HG02678 (cell line): ENCODE measurements around the gene UQCC5.

Experiments
- ATAC-seq: cut with Tn5 transposase; IDR thresholded peaks from one replicate; pipeline ENCODE4 v1.9.1; 2021; ENCODE audit warnings: mild to moderate bottlenecking, moderate library complexity; ENCODE audit not compliant: unreplicated experiment

UQCC5 gene

DNA sequence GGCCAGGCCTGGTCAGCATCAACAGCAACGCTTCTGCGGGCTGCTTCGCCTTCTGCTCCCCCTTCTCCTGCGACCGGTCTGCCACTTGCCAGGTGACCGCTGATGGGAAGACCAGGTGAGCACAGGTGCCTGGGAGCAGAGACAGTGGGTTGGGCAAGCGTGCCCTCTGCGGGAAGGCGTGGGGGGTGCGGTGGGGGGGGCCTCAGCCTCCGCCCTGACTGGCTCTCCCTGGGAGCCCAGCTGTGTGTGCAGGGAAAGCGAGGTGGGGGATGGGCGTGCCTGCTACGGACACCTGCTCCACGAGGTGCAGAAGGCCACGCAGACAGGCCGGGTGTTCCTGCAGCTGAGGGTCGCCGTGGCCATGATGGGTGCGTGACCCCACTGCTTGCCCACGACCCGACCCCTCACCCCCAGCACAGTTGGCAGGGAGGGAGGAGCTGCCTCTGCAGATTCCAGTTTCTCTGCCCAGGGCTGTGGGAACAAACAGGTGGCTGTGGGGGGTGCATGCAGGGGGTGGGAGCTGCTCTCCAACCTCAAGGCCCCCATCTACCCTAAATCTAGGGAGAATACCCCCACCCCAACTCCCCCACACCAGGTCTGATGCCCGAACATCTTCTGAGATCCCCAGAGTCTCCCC lies 32.5 kb upstream of the UQCC5 start:
- no peak for ATAC-seq

DNA sequence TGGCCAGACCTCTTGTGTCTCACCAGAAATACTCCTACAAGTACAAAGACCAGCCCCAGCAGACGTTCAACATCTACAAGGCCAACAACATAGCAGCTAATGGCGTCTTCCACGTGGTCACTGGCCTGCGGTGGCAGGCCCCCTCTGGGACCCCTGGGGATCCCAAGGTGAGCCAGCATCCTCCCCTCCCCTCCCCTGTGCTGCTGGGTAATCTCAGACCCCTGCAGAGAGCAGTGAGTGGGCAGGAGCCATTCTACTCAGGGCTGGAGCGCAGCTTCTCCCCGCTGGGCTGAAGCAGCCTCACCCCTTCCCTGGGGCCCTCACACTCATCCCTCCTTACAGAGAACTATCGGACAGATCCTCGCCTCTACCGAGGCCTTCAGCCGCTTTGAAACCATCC lies 31.4 kb upstream of the UQCC5 start:
- ATAC-seq = no peak

DNA sequence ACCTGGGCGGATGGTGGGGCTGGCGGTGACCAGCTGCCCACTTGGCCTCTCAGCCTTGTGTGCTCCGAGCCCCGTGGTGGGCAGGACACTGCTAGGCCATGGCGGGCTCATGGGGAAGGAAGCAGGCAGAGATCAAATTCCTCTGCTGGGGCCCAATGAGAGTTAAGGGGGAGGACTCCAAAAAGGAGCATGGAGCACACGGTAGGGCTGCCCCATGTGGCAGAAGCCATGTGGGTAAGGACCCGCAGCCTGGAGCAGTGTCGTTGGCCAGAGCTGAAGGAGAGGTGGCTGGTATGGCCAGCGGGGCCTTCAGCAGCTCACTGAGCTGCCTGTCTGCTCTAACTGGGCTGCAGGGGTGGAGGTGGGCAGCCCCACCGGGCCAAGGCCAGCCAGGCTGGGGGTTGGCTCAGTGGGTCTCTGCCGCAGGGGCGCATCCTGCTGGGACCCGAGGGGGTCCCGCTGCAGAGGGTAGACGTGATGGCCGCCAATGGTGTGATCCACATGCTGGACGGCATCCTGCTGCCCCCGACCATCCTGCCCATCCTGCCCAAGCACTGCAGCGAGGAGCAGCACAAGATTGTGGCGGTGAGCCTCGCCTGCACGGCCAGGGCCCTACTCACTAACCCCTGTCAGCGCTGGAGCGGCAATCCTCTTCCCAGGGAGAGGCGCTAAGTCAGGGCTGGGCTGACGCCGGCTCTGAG lies 30.0 kb upstream of the UQCC5 start:
- no peak for ATAC-seq

- ATAC-seq = no peak
These were observed 29.0 kb upstream of the UQCC5 start for GRCh38 chr3:52507359-52507758.

GRCh38 chr3:52509753-52510328 lies 26.6 kb upstream of the UQCC5 start:
- no peak for ATAC-seq

GRCh38 chr3:52511509-52511908 lies 24.9 kb upstream of the UQCC5 start:
- ATAC-seq = no peak

DNA sequence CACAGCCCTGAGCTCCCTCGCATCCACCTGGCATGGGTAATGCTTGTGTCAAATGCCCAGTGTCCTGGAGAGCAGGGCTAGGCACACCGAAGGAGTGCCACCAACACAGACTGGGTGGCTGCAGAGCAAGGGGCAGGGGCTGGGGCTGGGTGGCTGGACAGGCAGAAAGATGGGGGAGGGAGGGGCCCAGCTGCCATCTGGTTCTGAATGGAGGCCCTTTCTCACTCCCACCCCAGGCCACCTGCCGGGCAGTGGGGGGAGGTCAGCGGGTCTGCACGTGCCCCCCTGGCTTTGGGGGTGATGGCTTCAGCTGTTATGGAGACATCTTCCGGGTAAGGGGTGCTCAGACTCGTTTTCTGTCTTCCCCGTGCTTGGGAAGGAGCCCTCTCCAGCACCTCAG lies 24.3 kb upstream of the UQCC5 start:
- no peak for ATAC-seq

DNA sequence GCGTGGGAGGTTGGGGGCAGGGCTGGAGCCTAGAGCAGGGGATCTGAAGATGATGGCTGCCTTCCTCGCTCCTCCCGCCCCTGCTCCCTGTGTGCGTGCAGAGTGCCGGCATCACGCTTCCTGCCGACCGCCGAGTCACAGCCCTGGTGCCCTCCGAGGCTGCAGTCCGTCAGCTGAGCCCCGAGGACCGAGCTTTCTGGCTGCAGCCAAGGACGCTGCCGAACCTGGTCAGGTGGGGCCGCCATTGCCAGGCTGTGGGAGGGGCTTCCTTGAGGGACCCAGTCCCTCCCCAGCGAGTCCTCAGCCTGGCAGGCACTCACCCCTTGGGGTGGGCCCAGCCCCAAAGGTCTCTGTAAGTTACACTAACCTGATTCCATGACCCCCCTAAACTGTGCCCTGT lies 23.7 kb upstream of the UQCC5 start:
- no peak for ATAC-seq

DNA sequence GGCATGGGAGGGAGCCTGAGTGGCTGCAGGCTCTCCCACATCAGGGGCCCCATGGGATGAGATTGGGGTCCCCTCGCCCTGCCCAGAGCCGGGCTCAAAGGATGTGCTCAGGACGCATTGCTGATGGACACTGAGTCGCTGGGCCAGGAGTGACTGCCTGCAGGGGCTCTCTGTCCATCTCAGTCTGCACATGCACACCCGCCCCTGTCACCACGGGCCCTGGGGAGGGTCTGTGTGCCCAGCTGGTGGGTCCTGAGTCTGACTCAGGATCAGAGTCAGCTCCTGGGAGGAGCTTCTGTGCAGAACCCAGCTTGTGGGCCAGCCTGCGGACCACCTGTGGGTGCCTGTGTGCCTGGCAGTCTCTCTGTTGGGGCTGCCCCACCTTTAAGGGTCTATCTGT lies 23.1 kb upstream of the UQCC5 start:
- no peak for ATAC-seq

- ATAC-seq = no peak
These were observed 21.8 kb upstream of the UQCC5 start for GRCh38 chr3:52514576-52514975.

- ATAC-seq = no peak
These were observed 21.2 kb upstream of the UQCC5 start for GRCh38 chr3:52515192-52515591.

GRCh38 chr3:52516509-52517195 lies 19.8 kb upstream of the UQCC5 start:
- ATAC-seq = no peak

DNA sequence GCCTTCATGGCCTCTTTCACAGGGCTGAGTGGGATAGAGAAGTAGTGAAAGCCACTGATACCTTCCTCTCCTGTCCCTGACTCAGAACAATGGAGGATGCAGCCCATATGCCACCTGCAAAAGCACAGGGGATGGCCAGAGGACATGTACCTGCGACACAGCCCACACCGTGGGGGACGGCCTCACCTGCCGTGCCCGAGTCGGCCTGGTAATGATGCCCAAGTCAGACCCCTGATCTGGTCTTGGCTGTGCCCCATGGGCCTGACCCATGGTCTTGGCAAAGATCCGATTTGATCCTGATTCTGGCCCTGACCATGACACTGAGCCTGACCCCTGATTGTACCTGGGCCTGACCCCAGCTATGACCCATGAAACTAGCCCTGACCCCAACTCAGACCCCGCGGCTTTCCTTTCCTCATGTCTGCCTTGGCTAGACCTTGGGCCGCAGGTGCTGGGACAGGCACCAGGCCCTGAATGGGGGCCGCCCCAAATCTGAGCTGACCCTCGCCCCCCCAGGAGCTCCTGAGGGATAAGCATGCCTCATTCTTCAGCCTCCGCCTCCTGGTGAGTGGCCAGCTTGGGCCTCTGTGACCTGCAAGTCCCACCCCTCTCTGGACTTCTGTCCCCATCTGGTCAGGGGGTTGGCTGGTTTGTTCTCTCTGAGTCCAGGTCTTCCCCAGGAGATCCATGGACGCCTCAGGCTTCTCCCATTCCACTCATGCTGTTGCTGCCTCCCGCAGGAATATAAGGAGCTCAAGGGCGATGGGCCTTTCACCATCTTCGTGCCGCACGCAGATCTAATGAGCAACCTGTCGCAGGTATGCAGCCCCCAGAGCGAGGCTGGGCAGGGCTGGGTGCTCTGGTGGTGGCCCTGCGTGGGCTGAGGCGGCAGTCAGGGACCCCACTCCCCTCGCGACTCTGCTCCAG lies 18.3 kb upstream of the UQCC5 start:
- no peak for ATAC-seq

DNA sequence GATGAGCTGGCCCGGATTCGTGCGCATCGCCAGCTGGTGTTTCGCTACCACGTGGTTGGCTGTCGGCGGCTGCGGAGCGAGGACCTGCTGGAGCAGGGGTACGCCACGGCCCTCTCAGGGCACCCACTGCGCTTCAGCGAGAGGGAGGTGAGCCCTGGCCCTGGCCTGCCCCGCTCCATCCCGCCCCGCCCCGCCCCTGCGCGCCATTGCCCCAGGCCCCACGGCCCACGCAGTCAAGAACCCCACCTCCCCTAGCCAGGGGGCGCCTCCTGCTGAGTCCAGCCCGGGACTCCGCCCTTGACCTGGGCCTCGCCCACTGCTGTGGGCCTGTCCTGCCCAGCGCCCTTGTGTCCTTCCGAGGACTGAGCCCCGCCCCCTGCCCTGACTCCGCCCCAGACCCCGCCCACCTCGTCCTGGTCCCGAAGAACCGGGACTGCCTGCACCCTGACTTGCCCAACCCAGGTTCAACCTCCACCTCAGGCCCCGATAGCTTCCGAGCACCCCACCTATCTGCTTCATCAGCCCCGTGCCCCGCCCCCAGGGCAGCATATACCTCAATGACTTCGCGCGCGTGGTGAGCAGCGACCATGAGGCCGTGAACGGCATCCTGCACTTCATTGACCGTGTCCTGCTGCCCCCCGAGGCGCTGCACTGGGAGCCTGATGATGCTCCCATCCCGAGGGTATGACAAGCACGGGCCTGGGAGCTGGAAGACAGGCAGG lies 17.5 kb upstream of the UQCC5 start:
- no peak for ATAC-seq

DNA sequence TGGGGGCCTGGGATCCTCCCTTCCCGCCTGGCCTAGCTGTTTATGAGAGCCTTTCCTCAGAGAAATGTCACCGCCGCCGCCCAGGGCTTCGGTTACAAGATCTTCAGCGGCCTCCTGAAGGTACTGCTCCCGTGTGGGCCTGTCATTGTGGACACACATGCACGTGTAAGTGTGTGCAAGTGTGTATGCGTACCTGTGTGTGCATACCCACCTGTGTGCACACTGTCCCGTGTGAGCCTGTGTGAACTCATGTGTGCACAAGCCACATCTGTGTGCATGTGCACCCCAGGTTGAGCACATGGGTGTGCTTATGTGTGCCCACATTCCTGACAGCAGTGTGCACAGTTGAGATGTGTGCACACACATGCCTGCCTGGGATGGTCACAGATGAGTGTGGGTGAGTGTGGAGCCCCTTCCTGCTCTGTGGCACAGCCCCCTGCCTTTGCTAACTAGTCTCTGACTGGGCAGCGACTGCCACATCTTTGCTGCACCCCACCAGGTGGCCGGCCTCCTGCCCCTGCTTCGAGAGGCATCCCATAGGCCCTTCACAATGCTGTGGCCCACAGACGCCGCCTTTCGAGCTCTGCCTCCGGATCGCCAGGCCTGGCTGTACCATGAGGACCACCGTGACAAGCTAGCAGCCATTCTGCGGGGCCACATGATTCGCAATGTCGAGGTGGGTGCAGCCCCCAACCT lies 16.8 kb upstream of the UQCC5 start:
- ATAC-seq = no peak

DNA sequence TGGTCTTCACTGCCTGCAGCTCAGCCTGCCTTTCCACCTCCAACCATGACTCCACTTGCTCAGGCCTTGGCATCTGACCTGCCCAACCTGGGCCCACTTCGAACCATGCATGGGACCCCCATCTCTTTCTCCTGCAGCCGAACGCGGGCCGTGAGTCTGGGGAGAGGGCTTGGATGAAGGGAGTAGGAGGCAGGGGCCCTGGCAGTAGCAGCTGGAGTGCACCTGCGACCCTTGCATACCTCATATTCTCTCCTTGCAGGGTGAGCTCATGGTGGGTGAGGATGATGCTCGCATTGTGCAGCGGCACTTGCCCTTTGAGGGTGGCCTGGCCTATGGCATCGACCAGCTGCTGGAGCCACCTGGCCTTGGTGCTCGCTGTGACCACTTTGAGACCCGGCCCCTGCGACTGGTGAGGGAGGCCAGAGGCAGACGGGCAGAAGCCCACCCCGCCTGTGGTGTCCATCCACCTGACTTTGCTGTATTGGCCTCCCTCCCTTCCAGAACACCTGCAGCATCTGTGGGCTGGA lies 16.2 kb upstream of the UQCC5 start:
- ATAC-seq = no peak

GRCh38 chr3:52520716-52521487 lies 15.5 kb upstream of the UQCC5 start:
- ATAC-seq = no peak

DNA sequence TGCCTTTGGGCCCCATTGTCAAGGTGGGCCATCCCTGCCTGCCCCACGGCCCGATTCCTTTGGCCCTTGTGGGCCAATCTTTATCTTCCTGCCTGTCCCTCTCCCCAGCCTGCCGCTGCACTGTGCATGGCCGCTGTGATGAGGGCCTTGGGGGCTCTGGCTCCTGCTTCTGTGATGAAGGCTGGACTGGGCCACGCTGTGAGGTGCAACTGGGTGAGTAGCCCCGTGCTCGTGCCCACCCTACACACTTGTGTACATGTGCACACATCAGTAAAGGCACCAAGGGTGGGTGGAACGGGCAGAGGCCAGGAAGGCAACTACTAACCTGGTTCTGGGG lies 14.9 kb upstream of the UQCC5 start:
- no peak for ATAC-seq
